HG03159 (cell line): ENCODE results near the gene NUP210L.
"Not testable (repeated sequence)": the region's sequence is repeated elsewhere in the genome, so short reads cannot be mapped to it uniquely, and the experiment has no call there.

Experiments
- ATAC-seq: cut with Tn5 transposase; IDR thresholded peaks from one replicate; pipeline ENCODE4 v1.9.1; 2021; ENCODE audit warnings: mild to moderate bottlenecking, moderate library complexity; ENCODE audit not compliant: unreplicated experiment

The NUP210L gene

DNA sequence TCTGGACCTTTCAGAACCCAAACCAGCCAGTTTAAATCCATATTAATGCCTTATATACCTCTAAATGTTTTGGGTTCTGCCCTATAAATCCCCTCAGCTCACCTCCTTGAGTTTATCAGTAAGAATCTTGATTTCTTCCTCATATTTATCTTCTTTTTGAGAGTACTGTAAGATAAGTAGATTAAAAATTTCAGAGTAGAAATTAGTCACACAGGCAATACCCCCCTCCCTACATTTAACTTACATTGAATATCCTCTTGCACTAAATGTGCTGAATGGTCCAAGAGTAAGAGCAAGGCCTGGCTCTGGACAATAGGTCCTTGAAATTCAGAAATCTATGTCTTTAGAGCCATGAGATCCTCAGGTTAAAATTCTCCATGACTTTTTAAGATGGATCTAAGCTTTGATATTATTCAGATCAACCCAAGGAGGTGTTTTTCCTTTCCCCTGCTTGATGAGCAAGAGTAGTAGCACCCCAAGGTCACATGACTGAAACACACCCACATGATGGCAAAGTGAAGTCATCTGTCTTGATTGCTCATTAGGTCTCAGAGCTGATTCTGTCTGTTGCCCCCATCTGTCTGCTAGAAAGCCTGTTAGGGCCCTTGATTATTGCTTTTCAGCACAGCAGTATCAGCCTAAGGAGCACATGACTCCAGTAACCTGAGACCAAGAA, 15.8 kb upstream of the NUP210L start:
- ATAC-seq = no peak

- no peak for ATAC-seq
Measured at GRCh38 chr1:154167461-154167860, 12.6 kb upstream of the NUP210L start.

DNA sequence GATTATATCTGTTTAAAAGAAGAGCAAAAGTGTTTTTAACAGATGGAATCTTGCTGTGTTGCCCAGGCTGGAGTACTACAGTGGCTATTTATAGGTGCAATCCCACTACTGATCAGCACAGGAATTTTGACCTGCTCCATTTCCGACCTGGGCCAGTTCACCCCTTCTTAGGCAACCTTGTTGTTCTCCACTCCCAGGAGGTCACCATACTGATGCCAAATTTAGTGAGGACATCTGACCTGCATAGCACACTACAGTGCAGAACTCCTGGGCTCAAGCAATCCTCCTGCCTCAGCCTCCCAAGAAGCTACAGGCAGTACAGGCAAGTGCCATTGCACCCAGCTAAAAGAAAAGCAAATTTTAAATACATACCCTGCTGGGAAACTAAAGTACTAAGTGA, 11.3 kb upstream of the NUP210L start:
- no peak for ATAC-seq

DNA sequence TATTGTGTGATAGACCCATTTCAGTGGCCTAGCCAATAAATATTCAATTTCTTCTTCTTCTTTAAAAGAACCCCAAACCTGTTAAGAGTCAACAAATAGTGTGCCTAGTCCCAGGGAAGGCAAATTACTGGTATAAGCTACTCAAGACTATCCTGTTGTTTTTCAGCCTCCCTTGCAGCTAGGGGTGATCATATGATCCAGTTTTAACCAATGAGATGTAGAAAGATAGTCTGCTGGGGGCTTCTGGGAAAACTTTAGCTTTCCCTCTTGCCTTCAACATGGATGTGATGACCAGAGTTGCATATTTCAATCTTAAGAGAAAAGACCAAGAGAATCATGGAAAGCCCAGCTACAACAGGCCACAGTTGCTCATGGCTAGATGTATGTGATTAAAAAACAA, 4.7 kb upstream of the NUP210L start:
- no peak for ATAC-seq

- no peak for ATAC-seq
Measured at GRCh38 chr1:154158307-154159125, 3.6 kb upstream of the NUP210L start.

DNA sequence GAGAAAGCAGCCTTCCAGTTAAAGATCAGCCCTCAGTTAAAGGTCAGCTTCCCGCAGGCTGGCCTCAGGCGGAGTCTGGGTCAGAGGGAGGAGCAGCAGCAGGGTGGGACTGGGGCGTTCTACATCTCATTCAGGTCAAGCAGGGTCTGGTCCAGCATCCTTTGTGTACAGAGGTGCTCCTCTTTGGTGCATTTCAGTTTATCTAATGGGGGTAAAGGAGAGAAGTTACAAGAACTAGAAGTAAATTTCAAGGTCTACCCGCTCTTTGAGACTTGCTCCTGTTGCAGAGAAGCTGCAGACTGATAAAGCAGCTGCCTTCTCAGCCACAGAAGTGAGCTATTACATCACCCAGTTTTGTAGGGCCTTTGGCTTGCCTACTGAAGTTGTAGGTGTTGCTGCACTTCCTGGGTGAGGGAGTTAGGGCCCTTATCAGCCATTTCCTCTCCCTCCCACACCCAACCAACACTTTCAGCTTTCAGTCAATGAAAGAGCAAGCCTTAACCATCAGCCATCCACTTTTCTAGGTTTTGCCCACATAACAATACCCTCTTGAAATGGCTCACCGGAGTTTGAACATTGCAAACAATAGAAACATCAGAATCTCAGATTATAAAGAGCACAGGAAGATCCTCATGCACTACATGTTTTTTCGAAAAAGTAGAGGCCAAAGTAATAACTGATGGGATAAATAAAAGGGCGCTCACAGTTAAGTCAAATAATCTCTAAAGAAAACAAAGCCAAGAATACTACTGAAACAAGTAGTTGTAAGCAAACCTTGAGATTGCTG, 2.8 kb upstream of the NUP210L start:
- peak; percentile 56 for ATAC-seq

- ATAC-seq = no peak
Measured at GRCh38 chr1:154155251-154155650, 378 bp upstream of the NUP210L start.

DNA sequence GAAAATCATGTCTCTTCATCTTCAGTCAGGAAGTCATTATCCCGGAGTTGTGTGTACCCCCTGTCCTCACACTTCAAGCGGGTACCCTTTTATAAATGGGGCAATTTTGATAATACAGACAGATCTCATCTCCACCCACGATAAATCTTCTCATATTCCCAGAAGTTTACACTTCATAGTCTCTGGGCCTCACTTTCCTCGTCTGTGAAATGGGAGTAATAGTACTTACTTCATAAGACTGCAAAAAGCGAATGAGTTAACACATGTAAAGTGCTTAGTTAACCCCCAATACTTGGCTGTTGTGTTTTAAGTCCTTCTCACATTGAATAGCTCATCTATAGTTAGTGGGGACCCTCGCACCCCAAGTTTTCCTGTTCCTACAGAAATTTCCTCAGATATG, 820 bp downstream of the NUP210L start:
- no peak for ATAC-seq

- no peak for ATAC-seq
Measured at GRCh38 chr1:154151311-154151710, 3.6 kb downstream of the NUP210L start.

- no peak for ATAC-seq
Measured at GRCh38 chr1:154148807-154149206, 6.1 kb downstream of the NUP210L start.

DNA sequence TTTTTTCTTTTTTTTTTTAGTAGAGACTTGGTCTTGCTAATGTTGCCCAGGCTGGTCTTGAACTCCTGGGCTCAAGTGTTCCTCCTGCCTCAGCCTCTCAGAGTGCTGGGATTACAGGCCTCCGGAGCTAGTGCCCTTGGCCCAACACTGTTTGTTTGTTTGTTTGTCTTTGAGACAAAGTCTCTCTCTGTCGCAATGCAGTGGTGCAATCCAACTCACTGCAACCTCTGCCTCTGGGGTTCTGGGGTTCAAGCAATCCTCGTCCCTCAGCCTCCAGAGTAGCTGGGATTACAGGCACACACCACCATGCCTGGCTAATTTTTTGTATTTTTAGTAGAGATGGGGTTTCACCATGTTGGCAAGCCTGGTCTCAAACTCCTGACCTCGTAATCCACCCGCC, 7.4 kb downstream of the NUP210L start:
- not testable (repeated sequence) for ATAC-seq

- no peak for ATAC-seq
Measured at GRCh38 chr1:154145986-154146385, 8.9 kb downstream of the NUP210L start.

DNA sequence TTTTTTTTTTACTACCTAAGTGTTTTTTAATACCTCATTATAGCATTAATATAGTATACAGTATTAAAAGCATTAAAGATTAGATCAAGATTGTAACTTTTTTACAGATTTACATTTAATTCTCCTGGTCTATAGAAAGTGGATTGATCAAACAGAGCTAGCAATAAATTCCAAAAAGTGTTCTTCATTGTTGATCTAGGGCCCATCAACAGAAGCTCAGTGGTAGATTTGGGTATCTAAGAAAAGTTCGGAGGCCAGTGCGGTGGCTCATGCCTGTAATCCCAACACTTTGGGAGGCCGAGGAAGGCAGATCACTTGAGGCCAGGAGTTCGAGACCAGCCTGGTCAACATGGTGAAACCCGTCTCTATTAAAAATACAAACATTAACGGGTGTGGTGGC, 12.5 kb downstream of the NUP210L start:
- no peak for ATAC-seq

DNA sequence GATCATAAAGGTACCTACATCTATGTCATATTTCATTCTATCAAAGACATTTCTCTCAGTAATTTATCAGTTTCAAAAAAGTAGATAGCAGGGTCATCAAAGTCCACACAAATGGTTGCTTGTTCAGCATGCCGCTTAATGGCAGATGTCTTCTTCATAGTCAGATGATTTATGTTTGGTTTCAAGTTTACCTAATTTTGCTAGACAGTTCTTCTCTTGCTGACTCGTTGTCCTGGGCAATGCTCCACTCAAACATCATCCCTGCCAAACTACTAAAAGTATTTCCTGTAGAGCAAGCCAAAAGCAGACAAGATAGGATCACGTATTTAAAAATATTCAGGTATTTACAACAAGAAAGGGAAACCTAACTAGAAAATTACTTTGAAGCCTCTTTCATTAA, 13.6 kb downstream of the NUP210L start:
- no peak for ATAC-seq

DNA sequence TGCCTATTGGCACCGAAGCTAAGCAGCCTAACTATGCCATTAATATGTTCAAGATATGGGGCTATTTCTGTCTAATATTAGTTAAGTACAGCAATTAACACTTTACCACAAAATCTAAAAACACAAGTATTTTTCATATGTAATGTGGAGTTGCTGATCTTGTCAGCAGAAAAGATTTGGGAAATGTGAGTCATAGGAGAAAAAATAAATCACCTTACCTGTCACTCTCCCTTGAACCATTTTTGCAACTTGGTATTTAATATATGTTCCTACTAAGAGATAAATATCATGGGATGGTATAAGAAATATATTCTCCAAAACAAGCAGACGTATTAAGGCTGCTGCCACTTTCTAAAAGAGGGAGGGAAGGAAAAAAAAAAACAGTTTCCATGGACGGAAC, 17.0 kb downstream of the NUP210L start:
- ATAC-seq = no peak

- no peak for ATAC-seq
Measured at GRCh38 chr1:154133256-154133655, 21.6 kb downstream of the NUP210L start.

DNA sequence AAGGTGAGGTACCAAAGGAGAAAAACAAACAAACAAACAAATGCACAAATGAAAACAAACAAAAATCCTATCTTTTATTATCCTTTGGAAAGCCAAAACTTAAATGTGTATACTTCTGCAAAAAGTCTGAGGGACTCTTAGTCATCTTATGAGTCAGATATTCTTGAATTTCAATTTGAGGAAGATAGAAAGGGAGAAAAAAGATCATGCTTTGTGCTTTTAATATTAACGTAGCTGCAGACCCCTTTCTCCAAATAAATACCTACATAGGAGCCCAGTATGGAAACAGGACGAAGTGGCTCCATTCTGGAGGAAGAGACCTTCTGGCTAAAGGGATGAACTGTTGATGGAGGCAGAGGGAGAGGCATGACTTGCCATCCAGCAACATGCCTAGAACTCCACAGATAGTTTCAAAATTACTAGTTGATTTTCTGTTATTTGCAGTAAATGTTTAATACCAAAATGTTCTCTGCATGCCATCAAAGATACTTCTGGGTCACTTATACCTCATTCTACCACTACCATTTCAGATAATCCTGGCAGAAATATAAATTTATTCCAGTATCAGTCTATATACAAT, 25.4 kb downstream of the NUP210L start:
- ATAC-seq = no peak

GRCh38 chr1:154123205-154123604, 31.7 kb downstream of the NUP210L start:
- ATAC-seq = not testable (repeated sequence)

- no peak for ATAC-seq
Measured at GRCh38 chr1:154117642-154118041, 37.2 kb downstream of the NUP210L start.

DNA sequence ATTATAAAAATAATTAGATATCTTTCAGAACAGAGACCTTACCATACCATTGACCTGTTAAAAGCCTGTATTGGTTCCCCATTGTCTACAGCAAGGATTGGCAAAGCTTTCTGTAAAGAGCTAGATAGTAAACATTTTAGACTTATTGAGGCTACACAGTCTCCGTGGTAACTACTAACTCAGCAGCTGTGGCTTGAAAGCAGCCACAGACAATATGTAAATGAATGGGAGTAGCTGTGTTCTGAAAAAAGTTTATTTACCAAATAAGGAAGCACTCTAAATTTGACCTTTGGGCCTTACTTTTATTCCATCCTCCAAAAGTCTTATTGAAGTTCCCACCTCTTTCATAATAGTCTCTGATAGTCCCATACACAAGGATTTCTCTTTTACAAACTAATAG, 39.7 kb downstream of the NUP210L start:
- ATAC-seq = no peak

DNA sequence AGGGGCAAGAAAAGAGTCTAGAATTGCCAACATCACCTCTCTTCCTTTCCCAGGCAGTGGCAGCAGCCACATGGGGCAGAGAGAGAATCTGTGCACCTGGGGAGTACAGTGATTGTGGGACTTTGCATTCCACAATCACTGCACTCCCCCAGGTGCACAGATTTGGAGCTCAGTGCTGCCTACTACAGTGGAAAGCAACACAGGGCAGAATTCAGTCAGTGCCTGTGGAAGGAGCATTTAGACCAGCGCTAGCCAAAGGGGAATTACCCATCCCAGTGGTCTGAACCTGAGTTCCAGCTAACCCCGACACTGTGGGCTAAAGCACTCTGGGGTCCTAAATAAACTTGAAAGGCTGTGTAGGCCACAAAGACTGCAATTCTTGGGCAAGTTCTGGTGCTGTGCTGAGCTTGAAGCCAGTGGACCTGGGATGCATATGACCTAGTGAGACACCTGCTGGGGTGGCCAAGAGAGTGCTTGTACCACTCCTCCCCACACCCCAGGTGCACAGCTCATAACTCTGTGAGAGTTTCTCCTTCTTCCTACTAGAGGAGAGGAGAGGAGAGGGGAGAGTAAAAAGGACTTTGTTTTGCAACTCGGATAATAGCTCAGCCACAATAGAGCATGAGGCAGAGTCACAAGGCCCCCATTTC, 50.3 kb downstream of the NUP210L start:
- no peak for ATAC-seq
